Keratinocyte (primary cell): ENCODE measurements around the gene STK11. TPM values are rescaled to one million over a fixed set of nuclear protein-coding genes. Genes with fewer than 3 reads are reported as not detected.

Experiments used
- DNase-seq: peaks from one replicate; pipeline ENCODE4 v3.0.0-alpha.2; 2011; ENCODE audit warnings: low read depth, missing footprints, low spot score
- FAIRE-seq: peaks from 2 replicates; lab custom pipeline; 2011; peaks lifted over from hg19 to GRCh38; lab: Jason Lieb, UNC
- H2AFZ ChIP-seq: 2 replicates; pipeline ENCODE4 v1.6.0; 2012; ENCODE audit warnings: low read length, control low read depth, inconsistent platforms; ENCODE audit not compliant: control insufficient read depth
- H3K27ac ChIP-seq: 2 replicates; pipeline ENCODE4 v1.5.1; 2011; ENCODE audit warnings: low read length; ENCODE audit not compliant: control insufficient read depth, insufficient read depth
- H3K27me3 ChIP-seq: 3 replicates; pipeline ENCODE4 v1.6.0; 2011; ENCODE audit warnings: low read length; ENCODE audit not compliant: control insufficient read depth, insufficient read depth; ENCODE audit errors: extremely low read depth
- H3K36me3 ChIP-seq, 2 experiments: 2 replicates in 1 of 2; 3 replicates in 1 of 2; pipeline ENCODE4 v1.5.1; 2011; ENCODE audit warnings: low read length in 2 of 2, mild to moderate bottlenecking in 1 of 2; ENCODE audit not compliant: control insufficient read depth in 2 of 2, insufficient read depth in 2 of 2; ENCODE audit errors: extremely low read depth in 1 of 2
- H3K4me1 ChIP-seq: 3 replicates; pipeline ENCODE4 v1.5.1; 2011; ENCODE audit warnings: low read length; ENCODE audit not compliant: control insufficient read depth, insufficient read depth; ENCODE audit errors: extremely low read depth
- H3K4me2 ChIP-seq: 3 replicates; pipeline ENCODE4 v1.6.0; 2011; ENCODE audit warnings: low read depth, low read length; ENCODE audit not compliant: control insufficient read depth, insufficient read depth; ENCODE audit errors: extremely low read depth
- H3K4me3 ChIP-seq, 3 experiments: fragments of 200-600 bp in 1 of 3; sonication (generic) in 1 of 3; 2 replicates in 2 of 3; 3 replicates in 1 of 3; pipeline ENCODE4 v1.5.1; 2011 to 2016; ENCODE audit warnings: low read length in 3 of 3, mild to moderate bottlenecking in 3 of 3, control low read depth in 2 of 3, inconsistent platforms in 1 of 3, low read depth in 1 of 3, mixed read lengths in 1 of 3, mixed run types in 1 of 3, moderate library complexity in 1 of 3; ENCODE audit not compliant: control insufficient read depth in 2 of 3, insufficient read depth in 2 of 3; ENCODE audit errors: extremely low read depth in 1 of 3
- H3K79me2 ChIP-seq: 2 replicates; pipeline ENCODE4 v1.6.0; 2012; ENCODE audit warnings: low read length; ENCODE audit not compliant: control insufficient read depth, insufficient read depth
- H3K9ac ChIP-seq: 3 replicates; pipeline ENCODE4 v1.6.0; 2011; ENCODE audit warnings: low read length; ENCODE audit not compliant: control insufficient read depth, insufficient read depth; ENCODE audit errors: extremely low read depth
- H3K9me1 ChIP-seq: 3 replicates; pipeline ENCODE4 v1.6.0; 2011; ENCODE audit warnings: low read length; ENCODE audit not compliant: control insufficient read depth, insufficient read depth; ENCODE audit errors: extremely low read depth
- H3K9me3 ChIP-seq: 2 replicates; pipeline ENCODE4 v1.5.1; 2012; ENCODE audit warnings: low read depth, low read length; ENCODE audit not compliant: control insufficient read depth
- H4K20me1 ChIP-seq: 3 replicates; pipeline ENCODE4 v1.6.0; 2011; ENCODE audit warnings: low read length; ENCODE audit not compliant: control insufficient read depth, insufficient read depth; ENCODE audit errors: extremely low read depth
- CTCF ChIP-seq, 3 experiments: IDR thresholded peaks in 1 of 3; conservative IDR thresholded peaks in 1 of 3; optimal IDR thresholded peaks in 1 of 3; 2 replicates in 2 of 3; 3 replicates in 1 of 3; pipeline versions ENCODE3 to v1.5.1; 2011; ENCODE audit warnings: low read length in 3 of 3, mild to moderate bottlenecking in 3 of 3, moderate library complexity in 2 of 3, control low read depth in 1 of 3, inconsistent platforms in 1 of 3; ENCODE audit not compliant: insufficient read depth in 2 of 3; ENCODE audit errors: extremely low read depth in 1 of 3
- EZH2 ChIP-seq: IDR thresholded peaks from one replicate; pipeline ENCODE4 v1.6.1; 2012; ENCODE audit warnings: inconsistent platforms, mild to moderate bottlenecking, low read length, moderate library complexity
- dilution Hi-C: fragments of 300-500 bp; cut with MboI; formaldehyde crosslinking; loops from one replicate; pipeline ENCODE4 v1.7.0; 2020; ENCODE audit warnings: low sequenced_read_pairs; ENCODE audit not compliant: extremely low pct_ligation_motif_present
- polyA plus RNA-seq, 5 experiments: library from polyadenylated mRNA; depleted of rRNA in 3 of 5; stranded (reverse) in 3 of 5; stranded (forward) in 1 of 5; unstranded in 1 of 5; fragments of >200 nt; gene quantifications; 1 replicate in 1 of 5; 2 replicates in 3 of 5; 3 replicates in 1 of 5; pipeline versions ENCODE4 v1.2.1 to v1.2.3, GENCODE V29; 2011 to 2012; ENCODE audit warnings: missing spikeins in 2 of 5, low read depth in 1 of 5, low replicate concordance in 1 of 5

Gene STK11
- polyA plus RNA-seq, 1 donor (not counting 4 experiments of a cell fraction or from before 2014, with no cell fraction given), result 24.6 TPM

GRCh38 chr19:1274852-1275259 is 69.3 kb downstream of the STK11 start:
- peaks cover 34 to 51% of the 10 kb centered on the region in 2 experiments for H3K36me3 ChIP-seq
- H3K27ac ChIP-seq, result peak overlapping the region; percentile 90
- no peak overlapping the region for H2AFZ ChIP-seq
- FAIRE-seq (no peak), DNase-seq (no peak)
- H4K20me1 ChIP-seq, result peaks cover 6% of the 10 kb centered on the region
- no peak for TF ChIP-seq CTCF (optimal IDR thresholded peaks at IDR 0.05 in 1 of 3, IDR thresholded peaks at IDR 0.05 in 1 of 3, conservative IDR thresholded peaks at IDR 0.05 in 1 of 3; ENCODE audit: extremely low read depth in 1 of 3, insufficient read depth in 2 of 3, low read length in 3 of 3)
- no peak for TF ChIP-seq EZH2
- dilution Hi-C loops, result no loop called here
- H3K9me3 ChIP-seq, result no peaks in the 10 kb centered on the region
- H3K4me2 ChIP-seq, result peak overlapping the region; percentile 87
- H3K9me1 ChIP-seq, result no peaks in the 10 kb centered on the region
- H3K4me1 ChIP-seq, result peaks cover 46% of the 10 kb centered on the region
- no peaks in the 10 kb centered on the region for H3K27me3 ChIP-seq
- H3K79me2 ChIP-seq, result peaks cover 55% of the 10 kb centered on the region
- H3K9ac ChIP-seq, result peak overlapping the region; percentile 90
- H3K4me3 ChIP-seq, result peak overlapping the region; percentile 65 to 69 (median 67)

GRCh38 chr19:1275260-1275975 is 69.8 kb downstream of the STK11 start, which contains the start of gene FAM174C:
TSS of gene FAM174C (plus strand) at chr19:1275530. CDS start at chr19:1275550, 20 bp downstream.
- peaks cover 10% of the 10 kb centered on the region for H4K20me1 ChIP-seq
- DNase-seq, result no peak
- peak within 1 kb of the TSS; percentile 90 for H3K9ac ChIP-seq
- H3K36me3 ChIP-seq, result peaks cover 36 to 55% of the 10 kb centered on the region in 2 experiments
- H3K27me3 ChIP-seq, result no peaks in the 10 kb centered on the region
- peak; percentile 26 for FAIRE-seq
- TF ChIP-seq EZH2 (no peak), CTCF (optimal IDR thresholded peaks at IDR 0.05 in 1 of 3, IDR thresholded peaks at IDR 0.05 in 1 of 3, conservative IDR thresholded peaks at IDR 0.05 in 1 of 3; ENCODE audit: extremely low read depth in 1 of 3, insufficient read depth in 2 of 3, low read length in 3 of 3) (peak in 1 of 3 experiments; percentile 6)
- dilution Hi-C loops, result no loop called here
- peak within 1 kb of the TSS; percentile 90 for H3K27ac ChIP-seq
- peaks cover 50% of the 10 kb centered on the region for H3K79me2 ChIP-seq
- peak within 1 kb of the TSS; percentile 69 to 84 (median 80) for H3K4me3 ChIP-seq
- H2AFZ ChIP-seq, result peak within 1 kb of the TSS; percentile 53
- peaks cover 40% of the 10 kb centered on the region for H3K4me1 ChIP-seq
- H3K4me2 ChIP-seq, result peak within 1 kb of the TSS; percentile 94
- no peaks in the 10 kb centered on the region for H3K9me3 ChIP-seq
- H3K9me1 ChIP-seq, result no peaks in the 10 kb centered on the region
